HG03432 (cell line): Measurements from ENCODE around the gene ZNF700.
A peak's percentile ranks its signal among the peaks of the same experiment; 100 is the strongest.
"Not testable (repeated sequence)": the region's sequence is repeated elsewhere in the genome, so short reads cannot be mapped to it uniquely, and the experiment has no call there.

Source experiments
- ATAC-seq: cut with Tn5 transposase; IDR thresholded peaks from one replicate; pipeline ENCODE4 v1.9.1; 2021; ENCODE audit warnings: mild to moderate bottlenecking, moderate library complexity; ENCODE audit not compliant: unreplicated experiment

Gene ZNF700

GRCh38 chr19:11924886-11925650, at the start of gene ZNF700:
Gene ZNF700, plus strand, starts transcription at chr19:11925107. Its CDS starts 104 bp downstream, at chr19:11925211.
- peak; percentile 81 for ATAC-seq

- ATAC-seq = not testable (repeated sequence)
These were observed 45.1 kb upstream of the ZNF700 start for GRCh38 chr19:11879687-11880266.

- ATAC-seq = no peak
These were observed 44.3 kb upstream of the ZNF700 start for GRCh38 chr19:11880598-11880997.

GRCh38 chr19:11881151-11881800, 43.6 kb upstream of the ZNF700 start:
- no peak for ATAC-seq

- ATAC-seq = no peak
These were observed 42.3 kb upstream of the ZNF700 start for GRCh38 chr19:11882606-11883005.

GRCh38 chr19:11887234-11887610, 37.7 kb upstream of the ZNF700 start:
- ATAC-seq = no peak

GRCh38 chr19:11887611-11888531, 37.0 kb upstream of the ZNF700 start, which contains the start of gene ZNF69:
Gene ZNF69, plus strand, starts transcription at chr19:11887782. Its CDS starts 142 bp downstream, at chr19:11887924.
- peak; percentile 47 for ATAC-seq

GRCh38 chr19:11889901-11890300, 35.0 kb upstream of the ZNF700 start:
- not testable (repeated sequence) for ATAC-seq

GRCh38 chr19:11890634-11891033, 34.3 kb upstream of the ZNF700 start:
- ATAC-seq = no peak

- no peak for ATAC-seq
These were observed 30.1 kb upstream of the ZNF700 start for GRCh38 chr19:11894851-11895250.

- no peak for ATAC-seq
These were observed 22.7 kb upstream of the ZNF700 start for GRCh38 chr19:11902228-11902627.

GRCh38 chr19:11905928-11906327, 19.0 kb upstream of the ZNF700 start:
- no peak for ATAC-seq

- ATAC-seq = not testable (repeated sequence)
These were observed 13.0 kb upstream of the ZNF700 start for GRCh38 chr19:11911937-11912336.

- not testable (repeated sequence) for ATAC-seq
These were observed 10.4 kb upstream of the ZNF700 start for GRCh38 chr19:11914417-11915051.

- ATAC-seq = no peak
These were observed 2.9 kb upstream of the ZNF700 start for GRCh38 chr19:11921852-11922495.

GRCh38 chr19:11925651-11926187, 812 bp downstream of the ZNF700 start:
- ATAC-seq = not testable (repeated sequence)

- no peak for ATAC-seq
These were observed 2.3 kb downstream of the ZNF700 start for GRCh38 chr19:11927227-11927626.

GRCh38 chr19:11931051-11931450, 6.1 kb downstream of the ZNF700 start:
- ATAC-seq = no peak

- ATAC-seq = no peak
These were observed 6.6 kb downstream of the ZNF700 start for GRCh38 chr19:11931513-11931912.
